Adipocyte (in vitro differentiated cells): ENCODE data around the gene DMD.
A peak's percentile ranks its signal among the peaks of the same experiment; 100 is the strongest.
"Not testable (repeated sequence)": the region's sequence is repeated elsewhere in the genome, so short reads cannot be mapped to it uniquely, and the experiment has no call there.

Experiments
- DNase-seq: peaks from one replicate; pipeline ENCODE4 v3.0.0-alpha.2; 2015; ENCODE audit warnings: low read depth
- H3K27me3 ChIP-seq: replicated peaks from 2 replicates; pipeline ENCODE4 v1.7.0; 2013; ENCODE audit warnings: mild to moderate bottlenecking, low read length, moderate library complexity; ENCODE audit not compliant: control insufficient read depth, insufficient read depth
- H3K36me3 ChIP-seq: 2 replicates; pipeline ENCODE4 v1.7.0; 2013; ENCODE audit warnings: low read length, mild to moderate bottlenecking, moderate library complexity; ENCODE audit not compliant: control insufficient read depth, insufficient read depth, severe bottlenecking
- H3K4me1 ChIP-seq: 2 replicates; pipeline ENCODE4 v1.7.0; 2013; ENCODE audit warnings: mild to moderate bottlenecking, low read length, moderate library complexity; ENCODE audit not compliant: control insufficient read depth, insufficient read depth
- H3K4me3 ChIP-seq: 2 replicates; pipeline ENCODE4 v1.7.0; 2013; ENCODE audit warnings: mild to moderate bottlenecking, low read length, moderate library complexity
- H3K9ac ChIP-seq: 2 replicates; pipeline ENCODE4 v1.7.0; 2013; ENCODE audit warnings: mild to moderate bottlenecking, low read length, moderate library complexity
- H3K9me3 ChIP-seq: 2 replicates; pipeline ENCODE4 v1.7.0; 2013; ENCODE audit warnings: mild to moderate bottlenecking, low read length, moderate library complexity; ENCODE audit not compliant: control insufficient read depth

Gene DMD

GRCh38 chrX:31600823-31601222 lies 1610.5 kb downstream of the DMD start:
- Histone ChIP-seq H3K36me3 (no peaks in the 10 kb centered on the region), H3K27me3 (no peaks in the 10 kb centered on the region), H3K4me1 (no peaks in the 10 kb centered on the region), H3K9ac (no peak overlapping the region), H3K4me3 (no peak overlapping the region), H3K9me3 (no peaks in the 10 kb centered on the region)
- DNase-seq, result no peak

GRCh38 chrX:31593353-31593752 lies 1618.0 kb downstream of the DMD start:
- no peaks in the 10 kb centered on the region for H3K4me1 ChIP-seq
- no peak overlapping the region for H3K4me3 ChIP-seq
- H3K9ac ChIP-seq, result no peak overlapping the region
- peaks cover 2% of the 10 kb centered on the region for H3K9me3 ChIP-seq
- H3K27me3 ChIP-seq, result no peaks in the 10 kb centered on the region
- no peaks in the 10 kb centered on the region for H3K36me3 ChIP-seq
- no peak for DNase-seq

GRCh38 chrX:31591355-31591754 lies 1620.0 kb downstream of the DMD start:
- Histone ChIP-seq H3K4me3 (no peak overlapping the region), H3K4me1 (no peaks in the 10 kb centered on the region), H3K9ac (no peak overlapping the region), H3K36me3 (no peaks in the 10 kb centered on the region), H3K9me3 (peaks cover 2% of the 10 kb centered on the region), H3K27me3 (no peaks in the 10 kb centered on the region)
- DNase-seq, result no peak

- Histone ChIP-seq H3K9me3 (peaks cover 2% of the 10 kb centered on the region), H3K4me3 (no peak overlapping the region), H3K9ac (no peak overlapping the region), H3K36me3 (no peaks in the 10 kb centered on the region), H3K27me3 (no peaks in the 10 kb centered on the region), H3K4me1 (no peaks in the 10 kb centered on the region)
- peak; percentile 59 for DNase-seq
Measured at GRCh38 chrX:31590581-31591114, 1620.7 kb downstream of the DMD start.

GRCh38 chrX:31589503-31589902 lies 1621.8 kb downstream of the DMD start:
- peaks cover 2% of the 10 kb centered on the region for H3K9me3 ChIP-seq
- no peaks in the 10 kb centered on the region for H3K27me3 ChIP-seq
- no peak overlapping the region for H3K9ac ChIP-seq
- H3K4me1 ChIP-seq, result no peaks in the 10 kb centered on the region
- H3K36me3 ChIP-seq, result no peaks in the 10 kb centered on the region
- DNase-seq, result no peak
- H3K4me3 ChIP-seq, result no peak overlapping the region

- DNase-seq, result no peak
- Histone ChIP-seq H3K4me3 (no peak overlapping the region), H3K9me3 (peaks cover 2% of the 10 kb centered on the region), H3K27me3 (no peaks in the 10 kb centered on the region), H3K9ac (no peak overlapping the region), H3K36me3 (no peaks in the 10 kb centered on the region), H3K4me1 (no peaks in the 10 kb centered on the region)
Measured at GRCh38 chrX:31588355-31588754, 1623.0 kb downstream of the DMD start.

GRCh38 chrX:31583892-31584291 lies 1627.5 kb downstream of the DMD start:
- H3K36me3 ChIP-seq, H3K4me3 ChIP-seq, H3K9me3 ChIP-seq, DNase-seq, H3K27me3 ChIP-seq, H3K4me1 ChIP-seq, H3K9ac ChIP-seq: not testable (repeated sequence)

GRCh38 chrX:31580726-31581125 lies 1630.6 kb downstream of the DMD start:
- no peak overlapping the region for H3K9ac ChIP-seq

GRCh38 chrX:31580227-31580626 lies 1631.1 kb downstream of the DMD start:
- H3K36me3 ChIP-seq, result no peaks in the 10 kb centered on the region
- peaks cover 3% of the 10 kb centered on the region for H3K4me1 ChIP-seq
- H3K27me3 ChIP-seq, result peaks cover 8% of the 10 kb centered on the region
- no peak for DNase-seq
- no peaks in the 10 kb centered on the region for H3K9me3 ChIP-seq
- no peak overlapping the region for H3K9ac ChIP-seq
- H3K4me3 ChIP-seq, result no peak overlapping the region

More at GRCh38 chrX:31580726-31581125, 1630.6 kb downstream of the DMD start:
- peak; percentile 21 for DNase-seq
- Histone ChIP-seq H3K4me1 (peaks cover 3% of the 10 kb centered on the region), H3K27me3 (peaks cover 8% of the 10 kb centered on the region), H3K9me3 (no peaks in the 10 kb centered on the region), H3K36me3 (no peaks in the 10 kb centered on the region), H3K4me3 (no peak overlapping the region)

- Histone ChIP-seq H3K9ac (no peak overlapping the region), H3K9me3 (no peaks in the 10 kb centered on the region), H3K27me3 (peaks cover 11% of the 10 kb centered on the region), H3K4me3 (no peak overlapping the region), H3K36me3 (no peaks in the 10 kb centered on the region), H3K4me1 (peaks cover 4% of the 10 kb centered on the region)
- peak; percentile 14 for DNase-seq
Measured at GRCh38 chrX:31572360-31572759, 1639.0 kb downstream of the DMD start.

- Histone ChIP-seq H3K9me3 (no peaks in the 10 kb centered on the region), H3K4me3 (no peak overlapping the region), H3K27me3 (peaks cover 11% of the 10 kb centered on the region), H3K4me1 (peaks cover 4% of the 10 kb centered on the region), H3K36me3 (no peaks in the 10 kb centered on the region), H3K9ac (no peak overlapping the region)
- no peak for DNase-seq
Measured at GRCh38 chrX:31570658-31571057, 1640.7 kb downstream of the DMD start.

GRCh38 chrX:31563792-31564191 lies 1647.6 kb downstream of the DMD start:
- Histone ChIP-seq H3K4me3 (no peak overlapping the region), H3K9me3 (no peaks in the 10 kb centered on the region), H3K4me1 (no peaks in the 10 kb centered on the region), H3K27me3 (peaks cover 14% of the 10 kb centered on the region), H3K9ac (no peak overlapping the region), H3K36me3 (no peaks in the 10 kb centered on the region)
- no peak for DNase-seq
